Stimulated activated CD4-positive, alpha-beta T cell treated with anti-CD3 and anti-CD28 coated beads, Interleukin-1b, Interleukin-23, amount 100 ng/mL, for 1 hour (primary cell): ENCODE results near the gene THG1L.

ENCODE experiments used
- DNase-seq, 2 donors: peaks; one replicate each; pipeline ENCODE4 v3.0.0-alpha.2; 2020; ENCODE audit warnings: low read depth in 2 of 2

Gene THG1L

GRCh38 chr5:157758706-157759105 is 27.5 kb downstream of the THG1L start:
- DNase-seq: no peak

- no peak for DNase-seq
Observed at GRCh38 chr5:157761690-157762621, 30.7 kb downstream of the THG1L start.

GRCh38 chr5:157764531-157764930 is 33.3 kb downstream of the THG1L start:
- DNase-seq: no peak

- no peak for DNase-seq
Observed at GRCh38 chr5:157766442-157766841, 35.2 kb downstream of the THG1L start.

- no peak for DNase-seq
Observed at GRCh38 chr5:157766902-157767301, 35.7 kb downstream of the THG1L start.

GRCh38 chr5:157767689-157768088 is 36.5 kb downstream of the THG1L start:
- DNase-seq: no peak

- DNase-seq: no peak
Observed at GRCh38 chr5:157770665-157771064, 39.4 kb downstream of the THG1L start.

- no peak for DNase-seq
Observed at GRCh38 chr5:157772127-157772526, 40.9 kb downstream of the THG1L start.

- no peak for DNase-seq
Observed at GRCh38 chr5:157778121-157778805, 47.0 kb downstream of the THG1L start.

GRCh38 chr5:157779221-157779620 is 48.0 kb downstream of the THG1L start:
- no peak for DNase-seq

- no peak for DNase-seq
Observed at GRCh38 chr5:157785801-157786200, 54.6 kb downstream of the THG1L start.
